Inflammatory macrophage treated with lipopolysaccharide for 1 hour (primary cell): ENCODE data around the gene OR6X1.
"Not testable (repeated sequence)": the region's sequence is repeated elsewhere in the genome, so short reads cannot be mapped to it uniquely, and the experiment has no call there.

Source experiments
- DNase-seq, 2 donors: peaks; one replicate each; pipeline ENCODE4 v3.0.0-alpha.2; 2020 to 2022

Gene OR6X1

GRCh38 chr11:123751781-123752180 lies 2.5 kb downstream of the OR6X1 start:
- no peak for DNase-seq

GRCh38 chr11:123748349-123748748 lies 6.0 kb downstream of the OR6X1 start:
- not testable (repeated sequence) for DNase-seq

DNA sequence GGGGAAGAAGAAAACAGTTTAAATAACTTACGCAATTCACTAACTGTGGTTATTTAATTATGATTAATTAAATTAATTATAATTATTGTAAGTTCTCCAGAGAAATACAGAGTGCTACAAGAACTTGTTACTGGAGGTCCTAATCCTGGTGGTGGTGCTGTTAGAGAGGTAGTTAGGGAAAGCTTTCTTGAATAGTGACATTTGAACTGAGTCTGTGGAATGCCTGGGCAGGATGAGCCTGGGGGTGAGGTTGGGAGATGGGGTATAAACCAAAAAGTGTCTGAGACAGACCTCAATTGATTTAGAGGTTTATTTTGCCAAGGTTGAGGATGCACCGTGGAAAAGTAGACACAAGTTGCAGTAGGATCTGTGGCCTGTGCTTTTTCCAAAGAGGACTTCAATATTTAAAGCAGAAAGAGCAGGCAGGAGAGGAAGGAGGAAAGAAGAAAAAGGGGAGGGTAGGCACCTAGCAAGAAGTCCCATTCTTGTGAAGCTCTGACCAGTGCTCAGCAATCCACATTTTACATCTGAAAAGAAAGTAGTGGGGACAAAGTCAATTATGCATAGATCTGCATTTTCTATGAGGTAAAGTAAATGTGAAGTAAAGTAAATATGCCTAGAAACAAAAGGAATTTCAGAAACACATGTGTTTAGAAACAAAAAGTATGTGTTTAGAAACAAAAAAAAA lies 8.4 kb downstream of the OR6X1 start:
- DNase-seq = no peak

DNA sequence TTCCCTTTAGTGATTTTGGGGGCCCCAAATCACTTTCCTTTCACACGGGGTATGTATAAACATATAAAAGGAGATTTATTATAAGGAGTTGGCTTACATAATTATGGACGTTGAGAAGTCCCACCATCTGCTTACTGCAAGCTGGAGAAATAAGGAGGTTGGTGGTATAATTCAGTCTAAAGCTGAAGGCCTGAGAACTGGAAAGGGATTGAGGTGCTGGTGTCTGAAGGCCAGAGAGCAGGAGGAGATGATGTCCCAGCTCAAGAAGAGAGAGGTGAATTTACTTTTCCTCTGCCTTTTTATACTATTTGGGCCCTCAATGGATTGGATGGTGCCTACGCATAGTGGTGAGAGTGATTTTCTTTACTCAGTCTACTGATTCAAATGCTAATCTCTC lies 11.6 kb downstream of the OR6X1 start:
- no peak for DNase-seq

DNA sequence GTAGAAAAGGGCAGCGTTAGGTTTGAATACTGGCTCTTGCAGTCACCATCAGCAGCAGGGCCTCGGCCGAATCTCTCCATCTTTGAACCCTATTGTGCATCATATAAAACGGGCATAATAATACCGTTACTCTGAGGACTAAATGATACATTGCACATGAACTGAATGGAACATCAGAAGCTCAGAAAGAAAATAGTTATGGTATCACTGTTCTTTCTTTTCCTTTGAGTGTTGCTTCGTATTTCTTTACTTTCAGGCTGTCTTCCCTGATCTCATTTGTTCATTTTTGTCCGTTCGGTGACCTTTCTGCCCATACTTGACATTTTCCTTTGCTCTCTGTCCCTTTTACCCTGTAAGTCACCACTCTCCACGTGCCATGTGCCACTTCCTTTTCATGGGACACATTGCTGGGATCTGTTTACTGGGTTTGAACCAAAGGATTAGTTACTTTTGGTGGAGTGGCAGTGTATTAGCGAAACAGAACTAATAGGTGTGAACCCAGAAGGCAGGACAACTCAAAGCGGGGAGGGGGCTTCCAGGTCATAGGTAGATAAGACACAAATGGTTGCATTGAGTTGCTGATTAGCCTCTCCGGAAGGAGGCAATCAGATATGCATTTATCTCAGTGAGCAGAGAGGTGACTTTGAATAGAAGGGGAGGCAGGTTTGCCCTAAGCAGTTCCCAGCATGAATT lies 12.1 kb downstream of the OR6X1 start:
- DNase-seq = no peak

- DNase-seq = peak; percentile 86 to 92
Observed at GRCh38 chr11:123741159-123742030, 12.9 kb downstream of the OR6X1 start, which contains the start of gene ZNF202. TSS of gene ZNF202 (minus strand) at chr11:123741660. CDS start at chr11:123730888, 10,772 bp downstream.

- DNase-seq = no peak
Observed at GRCh38 chr11:123740787-123741158, 13.5 kb downstream of the OR6X1 start.

- no peak for DNase-seq
Observed at GRCh38 chr11:123738374-123738773, 15.9 kb downstream of the OR6X1 start.

GRCh38 chr11:123736769-123737168 lies 17.5 kb downstream of the OR6X1 start:
- DNase-seq = no peak

DNA sequence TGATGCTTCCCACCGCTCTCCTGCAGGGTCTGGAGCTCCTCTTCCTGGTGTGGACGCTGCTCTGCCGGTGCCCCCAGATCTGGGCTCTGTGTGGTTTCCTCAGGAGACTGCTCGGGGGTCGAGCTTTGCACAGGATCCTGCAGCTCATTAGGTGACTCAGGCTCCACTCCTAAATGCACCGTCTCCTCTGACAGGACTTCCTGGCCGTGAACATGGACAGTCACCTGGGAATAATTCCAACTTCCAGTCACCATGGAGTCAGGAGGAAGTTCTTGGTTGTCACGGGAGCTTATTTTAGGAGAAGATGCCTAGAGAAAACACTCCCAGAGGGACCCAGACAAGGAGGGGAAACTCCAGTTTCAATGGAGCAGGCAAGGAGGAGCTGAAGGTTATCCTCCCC lies 24.7 kb downstream of the OR6X1 start:
- DNase-seq = no peak

DNA sequence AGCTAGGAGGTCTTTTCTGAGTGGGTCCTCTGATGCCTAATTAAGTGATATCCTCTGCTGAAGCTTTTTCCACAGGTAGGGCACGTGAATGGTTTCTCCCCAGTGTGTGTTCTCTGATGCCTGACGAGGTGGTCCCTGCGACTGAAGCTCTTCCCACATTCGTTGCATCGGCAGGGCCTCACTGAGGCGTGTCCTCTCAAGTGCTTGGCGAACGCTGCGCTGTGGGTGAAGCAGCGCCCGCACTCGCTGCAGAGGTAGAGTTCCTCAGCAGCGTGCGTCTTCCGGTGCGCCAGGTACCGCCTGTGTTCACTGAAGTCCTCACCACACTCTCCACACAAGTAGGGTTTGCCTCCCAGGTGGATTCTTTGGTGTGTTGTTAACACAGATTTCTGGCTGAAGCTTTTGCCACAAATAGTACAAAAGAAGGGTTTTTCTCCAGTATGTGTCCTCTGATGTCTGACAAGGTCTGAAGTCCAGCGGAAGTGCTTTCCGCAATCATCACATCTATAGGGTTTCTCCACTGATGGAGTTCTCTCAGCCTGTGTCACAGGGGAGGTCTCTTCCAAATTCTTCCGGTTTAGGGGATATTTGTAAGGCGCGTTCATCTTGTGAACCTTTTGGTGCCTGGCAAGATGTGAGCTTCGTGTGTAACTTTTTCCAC lies 28.2 kb downstream of the OR6X1 start:
- no peak for DNase-seq

GRCh38 chr11:123719452-123719851 lies 34.9 kb downstream of the OR6X1 start:
- DNase-seq = no peak

- no peak for DNase-seq
Observed at GRCh38 chr11:123718469-123718868, 35.8 kb downstream of the OR6X1 start.

DNA sequence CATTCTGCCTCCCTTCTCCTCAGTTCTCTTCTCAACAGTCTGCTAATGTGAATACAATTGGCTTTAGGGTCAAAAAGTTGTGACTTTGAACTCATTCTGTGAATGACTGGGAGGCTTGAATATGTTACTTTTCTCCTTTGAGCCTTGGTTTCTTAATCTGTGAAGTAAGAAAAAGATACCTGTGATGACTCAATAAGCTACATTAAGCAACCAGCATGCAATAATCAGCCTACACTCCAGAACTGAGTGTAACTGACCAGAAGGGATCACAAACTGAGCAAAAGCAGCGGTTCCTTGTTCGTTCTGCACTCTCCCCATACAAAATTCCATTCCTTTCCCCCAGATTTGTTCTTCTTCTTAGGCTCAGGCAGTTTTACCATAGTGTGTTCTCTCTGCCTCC lies 36.3 kb downstream of the OR6X1 start:
- no peak for DNase-seq

- DNase-seq = not testable (repeated sequence)
Observed at GRCh38 chr11:123712627-123713026, 41.7 kb downstream of the OR6X1 start.

DNA sequence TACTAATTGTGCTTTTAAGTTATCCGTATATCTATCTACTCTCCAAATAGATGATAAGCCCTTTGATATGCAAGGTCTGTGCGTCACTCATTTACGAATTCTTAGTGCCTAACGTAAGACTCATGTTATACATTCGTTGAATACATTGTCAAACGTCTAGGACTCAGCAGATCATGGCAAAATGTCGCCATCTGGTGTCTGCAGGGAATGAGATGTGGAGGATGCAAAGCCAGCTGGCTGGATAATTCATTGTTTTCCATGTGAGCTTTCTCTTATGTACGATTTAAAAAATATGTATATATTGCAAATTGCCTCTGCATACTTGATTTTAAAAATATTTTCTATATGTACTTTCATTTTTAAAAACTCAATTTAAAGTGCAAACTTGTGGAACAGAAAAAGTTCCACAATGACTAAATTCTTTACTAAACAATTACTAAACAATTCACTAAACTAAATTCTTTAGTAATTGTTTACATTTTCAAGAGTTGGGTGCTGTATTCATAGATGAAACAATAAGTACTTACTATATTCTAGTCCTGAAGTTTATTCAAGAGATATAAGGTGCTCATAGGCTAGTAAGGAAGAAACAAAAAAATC lies 46.6 kb downstream of the OR6X1 start:
- peak; percentile 33 to 60 for DNase-seq

GRCh38 chr11:123707206-123707605 lies 47.1 kb downstream of the OR6X1 start:
- no peak for DNase-seq

DNA sequence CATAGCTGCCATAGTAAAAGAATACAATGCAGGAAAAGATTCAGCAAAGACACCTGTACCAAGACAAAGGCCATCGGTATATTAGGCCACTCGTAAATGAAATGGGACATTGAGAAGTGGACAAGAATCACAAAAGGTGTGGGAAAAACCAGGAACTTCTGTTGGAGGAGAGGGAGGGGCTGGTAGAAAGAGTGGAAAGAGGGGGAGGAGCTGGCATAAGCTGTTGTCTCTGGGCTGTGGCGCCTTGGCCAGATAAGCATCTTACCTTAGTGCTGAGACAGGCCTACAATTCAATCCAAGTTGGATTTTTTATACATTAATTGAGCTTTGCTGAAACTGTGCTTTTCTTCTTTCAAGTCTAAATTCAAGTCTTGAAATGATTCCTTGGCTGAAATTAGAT lies 50.0 kb downstream of the OR6X1 start:
- DNase-seq = no peak
